Activated T-cell treated with anti-CD3 and anti-CD28 coated beads, Interleukin-2, amount 50 U/mL, for 4 hours (primary cell): Measurements from ENCODE around the gene DPYD. TPM values are rescaled to one million over a fixed set of nuclear protein-coding genes. Genes with fewer than 3 reads are reported as not detected.

Source experiments
- ATAC-seq, 2 donors: fragments of 200-7000 bp; cut with Tn5 transposase; one replicate each; pipeline ENCODE4 v1.10.0; 2021
- DNase-seq: peaks from one replicate; pipeline ENCODE4 v3.0.0-alpha.2; 2020
- H3K27me3 Mint-ChIP-seq: one replicate; pipeline ENCODE4 v1.8.0; 2021; ENCODE audit warnings: low read depth, mixed read lengths
- H3K36me3 Mint-ChIP-seq: one replicate; pipeline ENCODE4 v1.8.0; 2022; ENCODE audit warnings: mixed read lengths; ENCODE audit not compliant: insufficient read depth
- H3K4me1 Mint-ChIP-seq: one replicate; pipeline ENCODE4 v1.8.0; 2021; ENCODE audit warnings: low read depth, mixed read lengths
- H3K4me3 Mint-ChIP-seq: one replicate; pipeline ENCODE4 v1.8.0; 2021; ENCODE audit warnings: mild to moderate bottlenecking, moderate library complexity, mixed read lengths
- H3K9me3 Mint-ChIP-seq: one replicate; pipeline ENCODE4 v1.8.0; 2021; ENCODE audit warnings: mixed read lengths
- total RNA-seq, 3 donors: library from RNA; stranded (reverse); gene quantifications; one replicate each; pipeline ENCODE4 v1.2.1, GENCODE V29; 2021

DPYD gene
- total RNA-seq, 3 donors from 2014 or later = 2.1 to 3.5 (median 2.8) TPM

DNA sequence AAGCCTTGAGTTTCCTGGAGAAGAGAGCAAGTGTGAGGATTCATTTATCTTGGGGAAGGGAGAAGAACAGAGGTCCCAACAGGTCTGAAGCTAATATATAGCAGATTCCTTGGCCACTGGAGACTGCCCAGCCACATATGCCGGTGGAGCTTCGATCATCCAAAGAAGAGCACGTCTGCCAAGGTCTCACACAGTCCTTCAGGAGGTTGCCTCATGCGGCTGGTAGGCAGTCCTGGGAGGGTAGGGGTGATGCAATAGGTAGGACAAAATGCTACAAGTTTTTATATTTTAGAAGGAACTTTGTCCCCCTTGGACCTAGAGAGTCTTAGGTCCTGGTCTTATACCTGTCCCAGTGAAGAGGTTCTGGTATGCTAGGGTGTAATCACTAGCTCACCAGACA, 582.5 kb downstream of the DPYD start:
- no peaks in the 10 kb centered on the region for H3K4me1 Mint-ChIP-seq
- DNase-seq = no peak
- H3K9me3 Mint-ChIP-seq = no peaks in the 10 kb centered on the region

DNA sequence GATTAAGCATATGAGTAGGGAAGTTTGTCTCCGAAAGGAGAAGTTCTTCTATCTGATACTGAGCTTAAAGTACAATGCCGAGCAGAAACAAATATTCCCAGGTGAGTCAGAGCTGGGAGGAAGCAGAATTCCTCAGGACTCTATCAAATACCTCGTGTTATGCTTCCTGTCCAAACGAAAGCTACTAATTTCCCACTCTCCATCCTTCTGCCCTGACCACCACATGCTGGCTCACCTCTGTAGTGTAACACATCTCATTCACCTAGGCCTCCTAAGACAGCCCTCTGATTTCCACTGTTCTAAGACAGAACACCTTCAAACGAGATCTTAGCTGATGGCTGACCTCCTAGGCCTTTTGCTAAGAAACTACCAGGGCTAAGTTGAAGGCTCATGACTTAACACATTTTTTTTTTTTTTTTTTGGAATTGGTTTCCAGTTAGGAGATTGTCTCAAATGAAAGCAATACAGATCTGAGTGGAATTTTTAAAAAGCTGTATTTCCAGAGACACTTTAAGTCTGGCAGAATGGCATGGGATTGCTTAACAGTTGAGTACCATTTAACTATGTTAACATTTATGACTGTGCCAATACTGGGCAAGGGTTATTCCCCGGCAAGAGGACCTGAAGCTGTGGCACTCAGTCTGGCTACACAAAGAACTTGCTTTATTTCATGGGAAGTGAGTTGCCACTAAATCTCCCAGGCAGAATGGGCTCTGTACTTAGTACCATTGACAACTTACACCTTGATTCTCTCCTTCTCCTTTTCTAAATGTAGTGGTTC, 583.4 kb downstream of the DPYD start:
- DNase-seq (no peak), ATAC-seq (no peak)
- Mint-ChIP-seq H3K27me3 (no peaks in the 10 kb centered on the region), H3K36me3 (peaks cover 21% of the 10 kb centered on the region), H3K4me1 (no peaks in the 10 kb centered on the region), H3K4me3 (no peak overlapping the region), H3K9me3 (no peaks in the 10 kb centered on the region)

More for the DNA sequence above, 582.5 kb downstream of the DPYD start:
- peaks cover 24% of the 10 kb centered on the region for H3K36me3 Mint-ChIP-seq
- H3K27me3 Mint-ChIP-seq = no peaks in the 10 kb centered on the region
- no peak overlapping the region for H3K4me3 Mint-ChIP-seq
- no peak for ATAC-seq

DNA sequence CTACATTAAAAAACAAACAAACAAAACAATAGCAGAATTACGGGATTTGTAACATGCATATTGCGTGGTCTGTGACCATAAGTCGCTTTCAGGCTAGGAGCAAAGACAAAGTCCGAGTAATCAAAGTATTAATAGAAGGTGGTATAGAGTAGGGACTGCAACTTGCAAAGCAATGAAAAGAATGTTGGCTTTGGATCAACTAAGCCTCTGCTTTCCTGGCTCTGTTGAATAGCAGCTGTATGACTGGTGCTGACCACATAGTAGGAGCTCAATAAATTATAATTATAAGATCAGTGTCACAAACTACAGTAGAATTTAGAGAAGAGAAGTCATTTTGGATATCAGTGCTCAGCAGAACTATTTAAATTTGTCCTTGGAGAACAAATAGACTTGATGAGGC, 586.4 kb downstream of the DPYD start:
- H3K36me3 Mint-ChIP-seq = peaks cover 15% of the 10 kb centered on the region
- H3K9me3 Mint-ChIP-seq = no peaks in the 10 kb centered on the region
- H3K4me1 Mint-ChIP-seq = no peaks in the 10 kb centered on the region
- DNase-seq (no peak), ATAC-seq (no peak)
- no peaks in the 10 kb centered on the region for H3K27me3 Mint-ChIP-seq
- H3K4me3 Mint-ChIP-seq = no peak overlapping the region

DNA sequence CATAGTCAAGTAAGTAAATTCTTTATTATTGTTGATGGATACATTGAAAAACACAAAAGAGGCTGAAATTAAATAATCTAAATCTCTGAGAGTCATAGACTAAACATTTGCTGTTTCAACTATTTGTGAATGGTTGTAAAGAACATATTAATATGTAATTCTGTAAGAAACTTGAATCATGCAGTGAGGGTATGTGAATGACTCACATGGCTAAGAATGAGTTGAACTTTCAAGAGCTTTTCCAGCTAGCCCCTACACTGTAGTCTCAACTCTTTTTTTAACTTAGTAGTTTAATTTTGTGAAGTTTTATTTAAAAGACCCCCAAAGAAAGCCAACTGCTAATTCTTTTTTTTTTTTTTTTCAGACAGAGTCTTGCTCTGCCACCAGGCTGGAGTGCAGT, 588.1 kb downstream of the DPYD start:
- Mint-ChIP-seq H3K4me3 (no peak overlapping the region), H3K4me1 (no peaks in the 10 kb centered on the region), H3K27me3 (no peaks in the 10 kb centered on the region), H3K36me3 (peaks cover 8% of the 10 kb centered on the region), H3K9me3 (no peaks in the 10 kb centered on the region)
- ATAC-seq = peak in 1 of 2 donors; percentile 25
- no peak for DNase-seq

DNA sequence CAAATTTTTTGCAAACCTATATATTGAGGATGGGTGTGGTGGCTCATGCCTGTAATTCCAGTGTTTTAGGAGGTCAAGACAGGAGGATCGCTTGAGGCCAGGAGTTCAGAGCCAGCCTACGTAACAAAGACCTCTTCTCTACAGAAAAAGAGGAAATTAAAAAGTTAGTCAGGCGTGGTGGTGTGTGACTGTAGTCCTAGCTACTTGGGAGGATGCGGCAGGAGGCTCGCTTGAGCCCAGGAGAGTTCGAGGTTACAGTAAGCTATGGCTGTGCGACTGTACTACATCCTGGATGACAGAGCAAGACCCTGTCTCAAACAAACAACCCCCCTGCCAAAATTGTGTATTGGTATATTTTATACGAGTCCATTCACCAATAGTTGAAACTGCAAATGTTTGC, 589.7 kb downstream of the DPYD start:
- Mint-ChIP-seq H3K4me3 (no peak overlapping the region), H3K36me3 (peaks cover 3% of the 10 kb centered on the region), H3K27me3 (no peaks in the 10 kb centered on the region), H3K9me3 (no peaks in the 10 kb centered on the region), H3K4me1 (no peaks in the 10 kb centered on the region)
- ATAC-seq (no peak), DNase-seq (no peak)

DNA sequence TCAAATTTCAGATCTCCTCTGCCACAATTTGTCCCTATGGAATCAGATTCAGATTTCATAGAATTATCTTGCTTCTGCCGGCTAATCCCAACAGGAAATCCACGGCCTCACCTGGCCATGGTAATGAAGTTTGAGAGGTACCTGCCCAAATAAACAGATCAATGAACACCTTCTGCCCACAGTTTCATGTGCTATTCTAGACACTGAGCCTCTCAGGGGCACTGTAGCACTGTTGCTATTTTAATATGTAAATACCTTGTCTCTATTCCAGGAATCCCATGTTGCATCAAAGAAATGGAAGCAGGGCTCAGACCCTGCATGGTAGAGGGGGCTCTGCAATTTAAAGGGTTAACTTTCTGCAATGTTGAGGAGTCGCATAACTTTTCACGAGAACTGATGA, 606.1 kb downstream of the DPYD start:
- ATAC-seq (no peak), DNase-seq (no peak)
- Mint-ChIP-seq H3K9me3 (no peaks in the 10 kb centered on the region), H3K4me1 (no peaks in the 10 kb centered on the region), H3K4me3 (no peak overlapping the region), H3K27me3 (no peaks in the 10 kb centered on the region), H3K36me3 (peaks cover 21% of the 10 kb centered on the region)

DNA sequence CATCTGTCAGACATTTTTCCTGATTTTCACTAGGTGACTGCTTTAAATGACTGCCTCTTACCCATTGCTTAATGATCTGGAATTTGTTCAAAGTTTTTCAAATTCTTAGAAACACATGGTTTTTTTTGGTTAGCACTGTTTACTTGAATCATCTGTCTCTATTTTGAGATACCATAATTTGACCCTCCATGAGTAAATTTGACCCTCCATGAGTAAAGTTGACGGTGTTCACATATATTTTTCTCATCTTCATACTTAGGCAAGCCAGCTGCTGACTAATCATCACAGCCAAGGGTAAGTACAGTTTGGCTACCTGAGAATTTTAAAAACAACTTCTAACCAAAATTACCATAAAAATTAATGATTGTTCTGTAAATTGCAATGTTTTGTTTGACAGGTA, 612.7 kb downstream of the DPYD start:
- Mint-ChIP-seq H3K9me3 (no peaks in the 10 kb centered on the region), H3K4me3 (no peak overlapping the region), H3K27me3 (no peaks in the 10 kb centered on the region), H3K4me1 (no peaks in the 10 kb centered on the region), H3K36me3 (peaks cover 27% of the 10 kb centered on the region)
- DNase-seq = no peak
- ATAC-seq = no peak

DNA sequence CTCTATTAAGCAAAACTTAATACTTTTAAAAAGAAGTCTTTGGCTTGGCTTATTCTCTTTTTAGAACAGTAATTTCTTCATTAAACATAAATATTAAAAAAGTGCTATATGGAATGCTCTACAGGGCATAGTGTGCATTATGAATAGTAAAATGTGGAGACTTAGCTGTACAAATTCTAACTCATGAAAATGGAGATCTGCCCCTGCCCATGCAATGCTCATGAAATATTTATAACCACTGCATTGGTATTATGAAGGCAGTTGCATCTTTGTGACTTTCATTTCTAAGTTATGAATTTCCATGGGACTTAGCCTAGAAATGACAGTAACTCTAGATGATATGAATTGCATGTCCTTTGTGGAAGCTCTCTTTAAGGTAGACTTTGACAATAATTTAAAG, 613.3 kb downstream of the DPYD start:
- Mint-ChIP-seq H3K9me3 (no peaks in the 10 kb centered on the region), H3K4me3 (no peak overlapping the region), H3K4me1 (no peaks in the 10 kb centered on the region), H3K36me3 (peaks cover 27% of the 10 kb centered on the region), H3K27me3 (no peaks in the 10 kb centered on the region)
- DNase-seq = no peak
- ATAC-seq = no peak

DNA sequence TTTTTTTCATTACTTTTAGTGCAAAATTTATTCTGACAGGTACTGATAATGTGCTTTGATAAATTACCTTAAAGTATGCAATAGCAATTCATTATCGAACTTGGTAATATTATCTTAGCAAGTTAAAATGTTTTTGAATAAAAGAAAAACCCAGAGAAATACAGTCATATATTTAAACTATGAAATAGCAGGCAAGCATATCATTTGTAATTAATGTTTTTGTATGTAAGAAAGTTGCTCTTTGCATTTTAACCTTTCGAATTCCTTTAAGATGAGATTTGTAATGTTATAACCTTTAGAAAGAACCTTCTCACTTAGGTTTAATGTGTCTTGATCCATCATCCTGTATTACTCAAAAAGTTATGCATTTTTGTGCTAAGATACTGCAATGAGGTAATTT, 613.7 kb downstream of the DPYD start:
- H3K27me3 Mint-ChIP-seq = no peaks in the 10 kb centered on the region
- DNase-seq = no peak

DNA sequence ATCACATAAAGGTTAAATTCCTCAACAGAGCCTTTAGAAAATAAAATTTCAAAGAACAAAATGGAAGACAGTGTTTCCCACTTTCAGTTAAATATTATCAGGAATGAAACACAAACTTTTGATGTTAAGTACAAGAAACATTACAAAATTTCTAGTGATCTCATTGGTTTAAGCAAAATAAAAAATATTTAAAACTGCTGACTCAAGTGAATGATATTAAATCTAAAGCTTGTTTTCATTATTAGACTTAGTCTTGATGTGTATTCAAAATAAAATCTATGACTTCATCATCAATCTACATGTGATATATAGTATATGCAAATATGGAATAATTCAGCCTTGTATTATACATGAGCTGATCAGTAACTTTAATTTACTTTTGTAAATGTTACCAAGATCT, 614.3 kb downstream of the DPYD start:
- Mint-ChIP-seq H3K4me1 (no peaks in the 10 kb centered on the region), H3K36me3 (peaks cover 25% of the 10 kb centered on the region)

More for the DNA sequence above, 613.7 kb downstream of the DPYD start:
- Mint-ChIP-seq H3K4me3 (no peak overlapping the region), H3K9me3 (no peaks in the 10 kb centered on the region), H3K4me1 (no peaks in the 10 kb centered on the region), H3K36me3 (peaks cover 29% of the 10 kb centered on the region)
- ATAC-seq = no peak

DNA sequence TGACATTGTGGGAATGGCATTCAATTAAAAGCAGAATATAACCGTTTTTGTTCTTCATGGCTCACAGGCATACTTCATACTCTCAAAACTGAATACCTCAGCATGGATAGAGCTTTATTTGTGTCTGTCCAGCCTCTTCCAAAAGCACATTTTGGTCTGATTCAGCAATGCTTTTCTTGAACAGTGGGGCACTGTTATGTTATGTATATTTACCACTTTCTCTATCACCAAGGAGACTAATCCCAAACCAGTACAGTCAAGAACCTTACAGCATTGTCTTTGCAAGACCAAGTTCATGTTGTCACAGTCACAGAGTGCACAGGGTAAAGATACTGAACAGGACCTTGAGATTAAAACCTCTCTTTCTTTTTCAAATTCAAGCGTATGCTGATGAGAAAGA, 616.5 kb downstream of the DPYD start:
- no peak for ATAC-seq
- Mint-ChIP-seq H3K4me3 (no peak overlapping the region), H3K4me1 (no peaks in the 10 kb centered on the region)

More for the DNA sequence above, 614.3 kb downstream of the DPYD start:
- ATAC-seq (no peak), DNase-seq (no peak)
- H3K4me3 Mint-ChIP-seq = no peak overlapping the region
- H3K27me3 Mint-ChIP-seq = no peaks in the 10 kb centered on the region
- H3K9me3 Mint-ChIP-seq = no peaks in the 10 kb centered on the region

DNA sequence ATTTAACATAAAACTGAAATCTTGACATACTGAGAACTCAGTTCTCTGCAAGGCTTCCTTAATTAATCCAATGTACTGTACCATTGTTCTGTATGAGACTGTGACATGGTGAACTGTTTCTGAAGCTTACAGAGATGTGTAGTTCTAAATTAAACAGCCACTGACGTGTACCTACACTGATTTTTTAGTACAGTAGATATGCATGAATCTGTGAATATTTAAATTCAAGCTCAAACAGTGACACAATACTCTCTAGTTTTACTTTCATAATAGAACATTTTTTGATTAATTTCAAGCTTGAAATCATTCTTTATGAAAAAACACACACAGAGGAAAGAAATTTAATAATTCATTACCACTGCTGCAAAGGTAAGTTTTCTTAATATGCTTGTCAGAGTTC, 621.9 kb downstream of the DPYD start:
- Mint-ChIP-seq H3K9me3 (no peaks in the 10 kb centered on the region), H3K27me3 (no peaks in the 10 kb centered on the region), H3K4me3 (no peak overlapping the region), H3K36me3 (peaks cover 35% of the 10 kb centered on the region), H3K4me1 (no peaks in the 10 kb centered on the region)
- DNase-seq (no peak), ATAC-seq (no peak)

More for the DNA sequence above, 616.5 kb downstream of the DPYD start:
- peaks cover 28% of the 10 kb centered on the region for H3K36me3 Mint-ChIP-seq
- no peak for DNase-seq
- H3K9me3 Mint-ChIP-seq = no peaks in the 10 kb centered on the region
- H3K27me3 Mint-ChIP-seq = no peaks in the 10 kb centered on the region

DNA sequence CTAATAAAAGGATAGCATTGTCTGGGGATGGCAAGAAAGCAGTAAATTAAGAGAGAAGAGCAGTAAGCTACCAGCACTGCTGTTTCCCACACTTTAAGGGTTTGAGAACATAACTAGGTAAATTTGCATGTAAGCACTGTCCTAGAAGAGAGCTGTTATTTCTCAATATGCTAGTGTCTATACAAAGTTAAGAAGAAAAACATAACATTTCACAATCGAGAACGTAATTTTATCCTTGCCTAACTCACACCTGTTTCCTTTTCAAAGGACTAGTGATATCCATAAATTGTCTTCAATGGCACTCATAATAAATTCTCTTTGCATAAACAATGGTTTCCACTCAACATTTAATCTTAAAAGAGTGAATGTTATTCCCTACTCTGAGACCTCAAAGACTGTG, 623.2 kb downstream of the DPYD start:
- no peak for ATAC-seq
- DNase-seq = no peak
- H3K4me3 Mint-ChIP-seq = no peak overlapping the region

DNA sequence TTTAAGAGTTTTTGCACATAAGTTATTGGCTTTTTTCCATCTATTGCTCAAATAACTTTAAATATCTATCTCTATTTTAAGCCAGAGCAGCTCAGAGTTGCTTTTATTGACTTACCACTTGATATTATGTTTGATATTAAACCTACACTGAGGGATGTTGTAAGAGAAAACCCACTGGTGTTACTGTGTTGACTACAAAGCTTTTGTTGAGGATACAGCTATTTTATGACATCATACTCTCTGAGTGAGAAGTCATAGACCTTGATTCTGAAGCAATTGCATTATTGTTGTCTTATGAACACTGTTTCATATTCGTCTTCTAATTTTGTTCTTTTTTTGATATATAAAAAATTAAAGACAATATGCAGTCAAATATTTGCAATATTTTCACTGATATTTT, 638.9 kb downstream of the DPYD start:
- Mint-ChIP-seq H3K27me3 (no peaks in the 10 kb centered on the region), H3K36me3 (peaks cover 37% of the 10 kb centered on the region), H3K4me3 (no peak overlapping the region), H3K9me3 (peaks cover 17% of the 10 kb centered on the region), H3K4me1 (peaks cover 7% of the 10 kb centered on the region)
- DNase-seq (no peak), ATAC-seq (no peak)

More for the DNA sequence above, 623.2 kb downstream of the DPYD start:
- no peaks in the 10 kb centered on the region for H3K4me1 Mint-ChIP-seq
- peaks cover 38% of the 10 kb centered on the region for H3K36me3 Mint-ChIP-seq
- no peaks in the 10 kb centered on the region for H3K9me3 Mint-ChIP-seq
- no peaks in the 10 kb centered on the region for H3K27me3 Mint-ChIP-seq

DNA sequence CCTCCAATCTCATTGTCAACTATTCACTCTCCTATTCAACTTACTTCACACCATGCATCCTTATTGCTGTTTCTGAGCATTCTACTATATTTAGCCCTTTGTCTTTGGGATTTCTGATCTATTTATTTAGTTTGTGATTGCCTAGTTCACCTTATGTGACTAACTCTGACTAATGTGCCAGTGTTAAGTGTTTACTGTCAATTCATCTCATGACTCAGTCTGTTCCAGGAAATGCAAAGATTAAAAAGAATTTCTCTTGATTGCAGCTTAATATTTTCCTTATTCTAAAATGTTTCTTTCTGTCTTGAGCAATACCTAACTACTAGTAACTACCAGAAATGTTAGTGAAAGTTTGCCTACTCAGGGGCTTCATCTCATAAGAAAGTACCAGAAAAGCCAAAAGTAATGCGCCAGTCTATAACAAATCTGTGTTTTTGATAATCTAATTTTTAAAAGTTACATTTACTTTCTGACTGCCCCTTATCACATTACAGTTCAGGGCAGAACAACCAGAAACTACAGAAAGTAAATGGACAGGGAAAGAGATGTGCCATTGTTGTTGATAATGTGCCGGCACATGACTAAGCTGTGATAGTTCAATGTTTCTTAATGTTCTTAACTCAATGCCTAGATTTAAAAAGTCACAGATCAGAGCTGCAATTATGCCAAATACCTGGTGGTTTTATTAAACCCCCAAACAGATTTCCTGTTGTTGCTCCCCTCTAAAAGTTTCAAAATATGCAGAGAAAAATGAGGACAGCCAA, 642.8 kb downstream of the DPYD start:
- H3K4me3 Mint-ChIP-seq = no peak overlapping the region
- DNase-seq (no peak), ATAC-seq (peak; percentile 60 to 80)
- peaks cover 11% of the 10 kb centered on the region for H3K9me3 Mint-ChIP-seq
- peaks cover 51% of the 10 kb centered on the region for H3K36me3 Mint-ChIP-seq
- H3K27me3 Mint-ChIP-seq = no peaks in the 10 kb centered on the region
- H3K4me1 Mint-ChIP-seq = peaks cover 7% of the 10 kb centered on the region
